NCI-H460 (cell line): ENCODE results near the gene ACKR3. TPM values are rescaled to one million over a fixed set of nuclear protein-coding genes. Genes with fewer than 3 reads are reported as not detected.

Experiments
- DNase-seq: peaks from one replicate; pipeline ENCODE4 v3.0.0-alpha.2; 2016; ENCODE audit warnings: low read depth; ENCODE audit errors: extremely low read depth
- total RNA-seq: library from RNA; depleted of rRNA; stranded (reverse); fragments of >200 nt; shearing (Covaris generic); gene quantifications from 2 replicates; pipeline ENCODE4 v1.2.3, GENCODE V29; 2014

ACKR3 gene
- total RNA-seq, 1 experiment from 2014 or later, result 0.07 TPM

- no peak for DNase-seq
Measured at GRCh38 chr2:236548179-236548921, 21.3 kb upstream of the ACKR3 start.

DNA sequence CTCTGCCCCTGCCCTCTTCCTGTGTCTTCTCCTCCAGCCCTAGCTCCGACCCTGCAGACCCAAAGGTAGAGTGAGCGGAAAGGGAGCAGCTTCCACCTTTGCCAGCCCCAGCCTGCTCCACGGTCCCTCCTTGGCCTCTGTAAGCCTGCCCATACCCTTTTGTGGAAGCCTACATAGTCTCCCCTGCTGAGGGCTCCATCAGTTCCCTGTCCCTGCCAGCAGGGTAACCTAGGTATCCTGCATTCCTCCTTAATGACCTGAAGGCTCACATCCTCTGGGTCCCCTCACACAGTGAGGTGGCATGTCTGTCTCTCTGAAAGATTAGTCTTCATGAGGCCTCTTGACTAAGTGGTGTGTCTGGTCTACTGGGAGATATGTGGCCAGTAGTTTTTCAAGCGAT lies 20.5 kb upstream of the ACKR3 start:
- no peak for DNase-seq

DNA sequence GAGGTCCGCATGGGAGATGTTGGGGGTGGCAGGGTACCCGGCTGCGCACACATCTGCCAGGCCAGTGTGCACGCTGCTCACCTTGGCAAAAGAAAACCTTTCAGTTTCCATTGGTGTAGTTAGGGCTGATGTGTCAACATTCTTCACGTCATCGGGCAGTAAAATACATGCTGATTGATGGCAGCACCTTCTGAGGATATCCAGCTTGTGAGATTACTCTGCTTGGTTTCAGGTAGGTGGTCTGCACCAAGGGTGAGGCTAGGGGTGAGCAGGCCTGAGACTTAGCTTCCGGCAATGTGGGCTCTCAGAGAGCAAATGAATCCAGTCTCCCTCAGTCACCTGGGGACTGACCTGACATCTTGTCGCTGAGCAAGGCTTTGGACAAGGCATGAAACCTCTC lies 19.3 kb upstream of the ACKR3 start:
- DNase-seq, result no peak

DNA sequence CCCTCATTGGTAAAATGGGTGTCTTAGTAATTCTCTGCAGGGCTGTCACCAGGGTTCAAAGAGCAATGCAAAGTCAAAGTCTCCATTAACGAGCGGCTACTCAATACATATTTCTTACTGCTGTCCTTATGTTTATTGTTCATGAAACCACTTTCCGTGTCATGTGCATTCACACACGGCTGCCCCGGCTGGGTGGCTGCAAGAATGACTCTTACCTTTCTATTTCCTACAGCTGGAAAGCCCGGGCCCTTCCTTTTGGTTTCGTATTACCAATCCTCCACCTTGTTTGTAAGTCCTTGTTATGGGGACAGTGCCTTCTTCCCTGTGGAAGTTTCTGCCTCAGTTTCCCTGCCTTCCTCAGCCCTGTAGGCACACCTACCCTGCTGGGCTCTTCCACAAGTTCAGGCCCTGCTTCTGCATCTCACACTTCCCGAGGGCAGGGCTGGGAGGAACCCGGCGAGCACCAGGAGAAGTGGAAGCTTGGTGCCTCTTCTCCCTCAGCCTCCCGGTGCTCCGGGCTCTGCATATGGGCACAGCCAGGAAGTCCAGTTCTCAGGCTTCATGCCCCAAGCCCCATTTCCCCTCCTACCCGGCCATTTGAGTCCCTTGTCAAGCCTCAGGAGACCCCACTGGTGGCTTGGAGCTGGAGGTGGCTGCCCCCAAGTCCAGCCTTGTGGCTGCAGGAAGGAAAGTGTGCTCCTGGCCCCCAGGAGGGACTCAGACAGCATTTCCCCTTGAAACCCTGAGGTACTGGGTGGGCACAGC lies 18.7 kb upstream of the ACKR3 start:
- no peak for DNase-seq

DNA sequence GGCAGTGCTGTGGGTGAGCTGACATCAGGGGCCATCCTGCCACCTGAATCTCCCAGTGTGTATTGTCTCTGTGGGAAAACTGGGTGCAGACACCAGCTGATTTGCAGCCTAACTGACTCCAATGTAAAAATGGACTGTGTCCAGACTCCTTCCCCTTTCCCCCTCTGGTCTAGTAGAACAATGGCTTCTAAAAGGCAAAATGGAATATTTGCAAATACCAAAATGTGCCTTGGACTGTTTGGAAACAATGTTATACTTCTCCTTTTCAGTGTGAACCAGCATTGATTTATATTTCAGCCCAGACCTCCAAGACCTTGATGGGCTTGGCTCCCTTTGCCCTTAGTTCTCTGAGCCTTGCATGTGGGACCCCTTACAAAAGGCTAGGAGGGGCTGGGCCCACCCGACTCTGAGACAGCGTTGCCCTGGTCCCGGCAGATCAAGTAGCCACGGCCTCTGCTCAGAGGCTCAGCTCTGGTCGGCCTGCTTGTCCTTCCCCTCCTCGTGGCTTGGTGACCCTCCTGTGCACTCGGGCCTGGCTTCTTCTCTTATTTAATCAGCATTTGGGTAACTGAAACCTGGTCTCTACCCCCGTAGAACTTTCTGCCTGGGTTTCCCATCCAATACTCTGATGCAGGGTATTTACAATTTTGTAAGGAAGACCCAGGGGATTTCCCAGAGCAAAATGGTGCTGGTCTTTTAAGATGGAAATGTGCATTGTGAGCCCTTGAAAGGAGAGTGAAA lies 18.0 kb upstream of the ACKR3 start:
- no peak for DNase-seq

- DNase-seq, result no peak
Measured at GRCh38 chr2:236552212-236552542, 17.4 kb upstream of the ACKR3 start.

DNA sequence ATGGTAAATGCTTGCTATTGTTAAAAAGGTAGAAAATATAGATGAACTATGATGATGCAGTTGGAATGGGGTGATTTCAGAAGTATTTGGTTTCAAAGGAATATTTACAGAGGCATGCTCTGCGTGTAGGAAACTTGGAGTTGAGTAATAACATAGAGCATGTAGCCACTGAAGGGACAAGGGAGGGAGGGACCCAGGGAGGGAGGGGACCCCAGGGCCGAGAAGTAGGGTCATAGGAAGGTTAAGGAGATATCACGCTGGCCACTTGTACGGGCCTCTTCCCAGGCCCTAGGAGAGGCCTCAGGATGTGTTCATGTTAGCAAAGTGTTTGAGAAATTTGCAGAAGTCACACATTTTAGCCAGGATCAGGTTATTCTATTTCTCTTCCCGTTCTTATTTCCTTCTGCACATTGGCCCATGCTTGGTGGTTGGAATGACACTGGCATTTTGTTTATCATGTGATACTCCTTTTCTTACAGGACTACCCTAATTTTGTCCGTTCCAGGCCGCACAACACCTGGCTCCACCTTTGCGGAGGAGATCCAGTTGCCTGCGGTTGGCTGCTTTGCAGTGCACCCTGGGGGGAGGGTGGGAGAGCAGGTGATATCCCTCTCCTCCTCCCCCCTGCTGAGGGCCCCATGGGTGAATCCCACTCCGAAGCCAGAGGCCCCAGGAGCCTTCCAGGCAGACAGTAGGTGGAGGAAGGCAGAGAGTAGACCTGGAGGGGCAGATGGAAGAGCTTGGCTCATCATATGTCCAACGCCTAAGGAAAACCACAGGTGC lies 16.9 kb upstream of the ACKR3 start:
- DNase-seq, result no peak

DNA sequence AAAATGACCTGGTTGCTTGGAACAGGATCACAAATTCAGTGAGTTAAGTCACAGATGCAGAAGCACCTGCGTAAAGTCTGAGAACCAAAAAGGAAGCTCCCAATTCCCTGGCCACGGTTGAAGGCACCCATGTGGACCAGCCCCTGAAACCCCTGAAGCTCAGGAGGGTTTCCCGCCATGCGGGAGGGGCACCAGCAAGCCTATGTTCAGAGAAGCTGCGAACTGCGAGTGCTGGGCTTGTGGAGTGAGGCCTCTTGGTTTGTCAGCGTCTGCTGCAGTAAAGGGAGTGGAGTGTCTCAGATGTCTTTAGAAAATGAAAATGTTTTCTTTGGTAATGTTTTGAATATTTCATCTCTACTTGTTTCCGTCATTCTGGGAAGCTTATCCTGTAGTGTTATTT lies 16.1 kb upstream of the ACKR3 start:
- DNase-seq, result no peak

GRCh38 chr2:236554629-236555282 lies 14.9 kb upstream of the ACKR3 start:
- no peak for DNase-seq

DNA sequence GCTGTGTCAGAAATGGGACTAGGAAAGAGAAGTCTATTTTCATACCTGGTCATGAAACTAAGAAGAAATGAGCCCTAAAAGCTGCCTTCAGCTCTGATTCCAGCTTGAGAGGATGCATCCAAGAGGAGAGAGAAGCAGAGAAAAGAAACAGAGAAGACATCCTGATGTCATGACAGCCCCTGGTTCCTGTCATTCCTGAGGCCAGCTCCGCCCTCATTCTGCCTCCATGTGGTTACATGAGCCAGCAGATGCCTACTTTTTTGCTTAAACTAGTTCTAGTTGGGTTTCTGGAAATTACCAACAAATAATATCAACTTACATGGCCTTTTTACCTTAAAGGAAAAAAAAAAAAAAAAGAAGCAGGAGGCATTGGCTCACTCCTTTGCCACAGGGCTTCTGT lies 14.1 kb upstream of the ACKR3 start:
- DNase-seq, result no peak

DNA sequence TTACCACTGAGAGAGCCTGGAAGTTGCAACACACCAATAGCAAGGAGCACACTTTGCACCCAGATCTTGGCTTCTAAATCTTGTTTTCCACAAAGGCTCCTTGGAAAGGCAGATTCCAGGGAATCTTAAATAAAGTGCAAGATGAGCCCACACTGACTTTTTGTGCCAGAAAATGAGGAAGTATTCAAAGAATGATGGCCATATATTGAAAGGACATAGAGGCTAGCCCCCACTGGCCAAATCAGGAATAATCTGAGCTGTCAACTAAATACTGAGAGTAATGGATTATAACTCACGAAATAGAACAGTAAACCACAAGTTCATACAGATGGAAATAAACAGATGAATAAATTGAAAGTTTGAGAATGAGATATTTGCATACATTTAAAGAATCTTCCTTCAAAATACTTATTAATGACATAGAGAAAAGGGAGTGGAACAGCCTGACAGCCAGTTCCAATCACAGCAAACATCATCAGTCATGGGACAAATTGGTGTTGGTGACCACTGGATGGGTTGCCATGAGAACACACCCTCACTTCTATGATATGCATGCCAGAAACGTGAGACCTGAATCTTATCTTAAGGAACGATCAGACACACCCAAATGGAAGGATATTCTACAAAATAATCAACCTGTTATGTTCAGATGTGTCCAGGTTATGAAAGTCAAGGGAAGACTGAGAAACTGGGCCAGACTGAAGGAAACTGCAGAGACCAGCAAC lies 12.2 kb upstream of the ACKR3 start:
- no peak for DNase-seq

- DNase-seq, result no peak
Measured at GRCh38 chr2:236558036-236558435, 11.6 kb upstream of the ACKR3 start.

DNA sequence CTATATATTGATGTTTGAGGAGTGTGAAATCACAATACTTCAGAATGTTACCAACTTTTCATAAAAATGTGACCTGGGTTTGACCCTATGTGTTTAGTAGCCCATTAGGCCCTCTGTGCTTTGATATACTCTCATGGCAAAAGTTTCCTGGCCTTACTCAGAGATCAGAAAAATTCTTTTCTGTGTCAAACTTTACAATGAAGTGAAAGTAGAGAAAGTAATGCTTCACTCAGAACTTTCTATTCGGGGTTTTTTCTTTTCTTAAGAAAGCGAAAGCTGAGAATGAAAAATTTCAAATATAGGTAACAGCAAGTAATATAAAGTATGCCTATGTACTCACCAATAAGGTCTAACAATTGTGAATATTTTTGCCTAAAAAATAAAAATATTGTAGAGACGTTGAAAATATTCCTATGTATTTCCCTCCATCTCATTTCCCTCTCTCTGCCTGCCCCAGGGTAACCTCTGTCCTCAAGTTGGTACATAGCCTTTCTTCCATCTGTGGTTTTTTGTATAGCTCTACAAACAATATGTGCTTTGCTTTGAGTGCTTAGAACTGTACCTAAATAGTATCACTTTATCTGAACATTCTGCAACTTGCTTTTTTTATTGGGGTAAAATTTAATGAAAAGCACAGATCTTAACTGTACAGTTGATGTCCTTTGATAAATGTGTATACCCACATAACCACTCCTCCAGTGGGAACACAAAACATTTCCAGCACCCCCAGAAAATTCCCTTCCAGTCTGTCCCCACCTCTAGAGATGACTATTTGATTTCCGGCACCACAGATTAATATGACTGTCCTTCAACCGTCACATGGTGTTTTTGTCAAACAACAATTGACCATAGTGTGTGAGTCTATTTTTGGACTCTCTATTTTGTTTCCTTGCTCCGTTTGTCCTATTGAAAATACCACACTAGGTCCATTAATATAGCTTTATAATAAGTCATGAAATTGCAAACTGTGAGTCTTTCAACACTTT lies 10.3 kb upstream of the ACKR3 start:
- DNase-seq, result no peak

DNA sequence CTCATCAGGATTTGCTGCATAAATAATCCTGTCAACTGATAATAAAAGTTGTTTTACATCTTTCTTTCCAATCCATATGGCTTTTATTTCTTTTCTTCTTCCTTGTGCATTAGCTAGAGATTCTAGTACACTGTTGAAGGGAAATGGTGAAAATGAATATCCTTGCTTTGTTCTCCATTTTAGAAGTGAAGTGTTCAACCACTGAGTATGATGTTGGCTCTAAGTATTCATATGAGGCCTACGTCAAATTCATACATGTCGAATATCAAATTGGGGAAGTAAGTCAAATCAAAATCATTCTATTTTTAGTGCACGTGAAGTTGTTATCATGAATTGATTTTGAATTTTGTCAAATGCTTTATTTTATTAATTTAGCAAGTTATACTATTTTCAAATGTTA lies 7.8 kb upstream of the ACKR3 start:
- DNase-seq, result no peak

DNA sequence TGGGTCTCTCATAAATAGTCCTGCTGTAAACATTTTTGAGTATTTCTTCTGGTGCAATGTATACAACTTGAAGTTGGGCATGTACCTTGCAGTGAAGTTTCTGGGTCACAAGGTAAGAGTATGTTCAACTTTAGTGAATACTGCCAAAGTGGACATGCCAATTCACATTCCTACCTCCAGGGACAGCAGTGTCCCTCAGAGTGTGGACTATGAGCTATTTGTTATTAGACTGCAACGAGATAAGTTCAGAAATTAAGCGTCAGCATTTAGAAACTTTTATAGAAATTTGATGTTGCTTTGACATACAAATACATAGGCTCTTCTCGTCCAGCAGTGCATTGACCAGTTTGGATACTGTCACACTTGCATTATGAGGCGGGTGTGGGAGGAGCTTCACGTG lies 7.2 kb upstream of the ACKR3 start:
- no peak for DNase-seq

- no peak for DNase-seq
Measured at GRCh38 chr2:236563953-236564352, 5.7 kb upstream of the ACKR3 start.

GRCh38 chr2:236565212-236565611 lies 4.4 kb upstream of the ACKR3 start:
- DNase-seq, result no peak

DNA sequence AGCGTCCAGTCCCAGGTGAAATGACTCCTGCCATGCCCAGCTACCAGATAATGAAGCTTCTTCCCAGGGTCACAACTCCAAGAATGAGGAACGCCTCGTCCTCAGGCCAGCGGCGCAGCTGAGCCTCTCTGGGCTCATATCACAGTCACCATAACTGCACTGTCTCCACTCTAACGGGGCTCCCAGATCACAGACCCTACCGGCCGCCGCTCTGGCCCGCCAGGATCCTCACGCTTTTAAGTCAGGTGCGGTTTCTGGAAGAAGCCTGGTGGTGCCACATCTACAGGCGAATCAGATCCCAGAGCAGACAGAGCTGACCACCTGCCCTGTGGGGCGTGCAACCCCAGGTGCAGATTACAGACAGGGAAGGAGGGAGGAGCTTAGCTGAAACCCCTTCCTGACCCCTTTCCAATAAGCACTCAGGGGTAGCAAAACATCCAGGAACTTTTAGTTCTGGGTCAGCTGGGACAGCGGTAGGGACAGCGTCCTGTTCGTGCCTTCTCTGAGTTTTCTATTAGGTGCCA lies 3.7 kb upstream of the ACKR3 start:
- DNase-seq, result no peak
